Measurements from ENCODE around the gene COL13A1.

GRCh38 chr10:69862882-69863530, 61.3 kb downstream of the COL13A1 start:
- no peak for TF ChIP-seq CTCF (IDR thresholded peaks at IDR 0.05; ENCODE audit: insufficient read depth, low read depth, low read length)
- no peak for TF ChIP-seq EZH2 (IDR thresholded peaks at IDR 0.05; ENCODE audit: insufficient read depth, low read length)

All from astrocyte (in vitro differentiated cells and primary cell).